ENCODE results near the gene UTP14C.
"Not testable (repeated sequence)": the region's sequence is repeated elsewhere in the genome, so short reads cannot be mapped to it uniquely, and the experiment has no call there.

Gene UTP14C

GRCh38 chr13:52024481-52024880, at the start of gene UTP14C:
Gene UTP14C (plus strand): TSS chr13:52024691. CDS start chr13:52028805, 4,114 bp downstream.
- no peak for DNase-seq

GRCh38 chr13:51976423-51976822, 48.1 kb upstream of the UTP14C start:
- no peak for DNase-seq

- no peak for DNase-seq
Observed at GRCh38 chr13:51976890-51977289, 47.6 kb upstream of the UTP14C start.

- DNase-seq: no peak
Observed at GRCh38 chr13:51977625-51978024, 46.9 kb upstream of the UTP14C start.

GRCh38 chr13:51978796-51979556, 45.5 kb upstream of the UTP14C start:
- no peak for DNase-seq

GRCh38 chr13:51980908-51981307, 43.6 kb upstream of the UTP14C start:
- DNase-seq: no peak

- no peak for DNase-seq
Observed at GRCh38 chr13:51981355-51981754, 43.1 kb upstream of the UTP14C start.

- DNase-seq: not testable (repeated sequence)
Observed at GRCh38 chr13:51983292-51983691, 41.2 kb upstream of the UTP14C start.

- DNase-seq: not testable (repeated sequence)
Observed at GRCh38 chr13:51984904-51985303, 39.6 kb upstream of the UTP14C start.

GRCh38 chr13:51988988-51989618, 35.4 kb upstream of the UTP14C start:
- DNase-seq: no peak

GRCh38 chr13:51993713-51994112, 30.8 kb upstream of the UTP14C start:
- DNase-seq: no peak

- no peak for DNase-seq
Observed at GRCh38 chr13:51995677-51996551, 28.6 kb upstream of the UTP14C start.

GRCh38 chr13:51996641-51997040, 27.9 kb upstream of the UTP14C start:
- no peak for DNase-seq

- DNase-seq: no peak
Observed at GRCh38 chr13:51997186-51997585, 27.3 kb upstream of the UTP14C start.

GRCh38 chr13:51997641-51998330, 26.7 kb upstream of the UTP14C start:
- no peak for DNase-seq

- DNase-seq: no peak
Observed at GRCh38 chr13:51998723-51999509, 25.6 kb upstream of the UTP14C start.

- DNase-seq: no peak
Observed at GRCh38 chr13:51999510-51999911, 25.0 kb upstream of the UTP14C start.

GRCh38 chr13:51999921-52000320, 24.6 kb upstream of the UTP14C start:
- DNase-seq: no peak

GRCh38 chr13:52001120-52001731, 23.3 kb upstream of the UTP14C start:
- peak; percentile 19 for DNase-seq

GRCh38 chr13:52002361-52002760, 22.1 kb upstream of the UTP14C start:
- DNase-seq: no peak

- no peak for DNase-seq
Observed at GRCh38 chr13:52003541-52003940, 20.9 kb upstream of the UTP14C start.

All from COR-L47 (cell line).